WERI-Rb-1 (cell line): ENCODE results near the gene NPFFR2.
A peak's percentile ranks its signal among the peaks of the same experiment; 100 is the strongest.

Experiments
- DNase-seq: peaks from one replicate; pipeline ENCODE4 v3.0.0-alpha.2; 2020
- H3K27ac ChIP-seq: fragments of 250-450 bp; sonication (Bioruptor Pico); 2 replicates; pipeline ENCODE4 v1.5.1; 2020; ENCODE audit warnings: mild to moderate bottlenecking, moderate library complexity
- H3K27me3 ChIP-seq: fragments of 250-450 bp; sonication (Bioruptor Pico); 2 replicates; pipeline ENCODE4 v1.5.1; 2021; ENCODE audit warnings: mild to moderate bottlenecking, low read depth, moderate library complexity; ENCODE audit not compliant: insufficient read depth, severe bottlenecking
- H3K36me3 ChIP-seq: fragments of 250-450 bp; sonication (Bioruptor Pico); 2 replicates; pipeline ENCODE4 v1.5.1; 2020; ENCODE audit warnings: mild to moderate bottlenecking, moderate library complexity
- H3K4me3 ChIP-seq: 2 replicates; pipeline ENCODE4 v1.5.1; 2011; ENCODE audit warnings: low read depth, mild to moderate bottlenecking, control low read depth, low read length
- H3K9me3 ChIP-seq: fragments of 250-450 bp; sonication (Bioruptor Pico); 2 replicates; pipeline ENCODE4 v1.5.1; 2021; ENCODE audit warnings: mild to moderate bottlenecking, moderate library complexity; ENCODE audit not compliant: severe bottlenecking
- CTCF ChIP-seq: IDR thresholded peaks from 2 replicates; pipeline ENCODE4 v1.5.1; 2011; ENCODE audit warnings: low read depth, mild to moderate bottlenecking, control low read depth, inconsistent platforms, low read length

NPFFR2 gene

GRCh38 chr4:72031868-72032608 lies at the start of gene NPFFR2:
Gene NPFFR2, plus strand, starts transcription at chr4:72032000. Its CDS starts 96,592 bp downstream, at chr4:72128592.
- peak within 1 kb of the TSS; percentile 54 for H3K4me3 ChIP-seq
- no peaks in the 10 kb centered on the region for H3K36me3 ChIP-seq
- peak; percentile 84 for DNase-seq
- H3K27ac ChIP-seq, result no peak within 1 kb of the TSS; the same call in 1 of the 2 replicates
- no peaks in the 10 kb centered on the region for H3K27me3 ChIP-seq
- no peak for TF ChIP-seq CTCF
- no peaks in the 10 kb centered on the region for H3K9me3 ChIP-seq

GRCh38 chr4:71992571-71993312 lies 39.1 kb upstream of the NPFFR2 start:
- Histone ChIP-seq H3K9me3 (peaks cover 2% of the 10 kb centered on the region), H3K36me3 (no peaks in the 10 kb centered on the region), H3K27me3 (no peaks in the 10 kb centered on the region), H3K27ac (no peak overlapping the region), H3K4me3 (no peak overlapping the region)
- no peak for DNase-seq
- TF ChIP-seq CTCF, result no peak

GRCh38 chr4:71994559-71994958 lies 37.2 kb upstream of the NPFFR2 start:
- no peak for TF ChIP-seq CTCF
- no peak overlapping the region for H3K27ac ChIP-seq
- H3K9me3 ChIP-seq, result peaks cover 2% of the 10 kb centered on the region
- H3K4me3 ChIP-seq, result no peak overlapping the region
- no peak for DNase-seq
- no peaks in the 10 kb centered on the region for H3K36me3 ChIP-seq
- H3K27me3 ChIP-seq, result no peaks in the 10 kb centered on the region

- no peak for TF ChIP-seq CTCF
- no peaks in the 10 kb centered on the region for H3K27me3 ChIP-seq
- no peaks in the 10 kb centered on the region for H3K36me3 ChIP-seq
- H3K27ac ChIP-seq, result no peak overlapping the region
- no peak for DNase-seq
- no peak overlapping the region for H3K4me3 ChIP-seq
- peaks cover 2% of the 10 kb centered on the region for H3K9me3 ChIP-seq
Observed at GRCh38 chr4:71995297-71995696, 36.5 kb upstream of the NPFFR2 start.

- no peaks in the 10 kb centered on the region for H3K27me3 ChIP-seq
- no peak for TF ChIP-seq CTCF
- DNase-seq, result no peak
- H3K4me3 ChIP-seq, result no peak overlapping the region
- no peaks in the 10 kb centered on the region for H3K36me3 ChIP-seq
- no peak overlapping the region for H3K27ac ChIP-seq
- no peaks in the 10 kb centered on the region for H3K9me3 ChIP-seq
Observed at GRCh38 chr4:72006586-72006985, 25.2 kb upstream of the NPFFR2 start.
